ENCODE data around the gene NCAPH2.

The NCAPH2 gene

GRCh38 chr22:50546326-50547262 is 38.6 kb downstream of the NCAPH2 start:
- DNase-seq (ENCODE audit: low spot score) (no peak), FAIRE-seq (no peak)

- no peak for FAIRE-seq
- no peak for DNase-seq (ENCODE audit: low spot score)
Measured at GRCh38 chr22:50547263-50547985, 39.4 kb downstream of the NCAPH2 start.

GRCh38 chr22:50548040-50548920 is 40.3 kb downstream of the NCAPH2 start:
- no peak for DNase-seq (ENCODE audit: low spot score)
- FAIRE-seq, result no peak

- FAIRE-seq, result no peak
- no peak for DNase-seq (ENCODE audit: low spot score)
Measured at GRCh38 chr22:50548921-50549790, 41.1 kb downstream of the NCAPH2 start.

GRCh38 chr22:50550395-50550794 is 42.4 kb downstream of the NCAPH2 start:
- no peak for FAIRE-seq
- DNase-seq (ENCODE audit: low spot score), result no peak

- DNase-seq (ENCODE audit: low spot score) (no peak), FAIRE-seq (no peak)
Measured at GRCh38 chr22:50551160-50551752, 43.2 kb downstream of the NCAPH2 start.

GRCh38 chr22:50553310-50553709 is 45.3 kb downstream of the NCAPH2 start:
- no peak for DNase-seq (ENCODE audit: low spot score)
- FAIRE-seq, result no peak

GRCh38 chr22:50556703-50557102 is 48.7 kb downstream of the NCAPH2 start:
- DNase-seq (ENCODE audit: low spot score) (no peak), FAIRE-seq (no peak)

- FAIRE-seq (no peak), DNase-seq (ENCODE audit: low spot score) (no peak)
Measured at GRCh38 chr22:50560034-50560433, 52.0 kb downstream of the NCAPH2 start.

GRCh38 chr22:50561401-50562358 is 53.7 kb downstream of the NCAPH2 start:
- FAIRE-seq (peak; percentile 82), DNase-seq (ENCODE audit: low spot score) (no peak)

- DNase-seq (ENCODE audit: low spot score) (peak; percentile 98), FAIRE-seq (peak; percentile 97)
Measured at GRCh38 chr22:50562523-50563412, 54.7 kb downstream of the NCAPH2 start, which contains the start of gene SYCE3. Gene SYCE3 (minus strand): TSS chr22:50562919. CDS start chr22:50556405, 6,514 bp downstream.

GRCh38 chr22:50563413-50564160 is 55.6 kb downstream of the NCAPH2 start:
- FAIRE-seq, result no peak
- no peak for DNase-seq (ENCODE audit: low spot score)

- FAIRE-seq, result no peak
- no peak for DNase-seq (ENCODE audit: low spot score)
Measured at GRCh38 chr22:50564289-50564688, 56.3 kb downstream of the NCAPH2 start.

GRCh38 chr22:50567721-50568252 is 59.8 kb downstream of the NCAPH2 start:
- DNase-seq (ENCODE audit: low spot score) (no peak), FAIRE-seq (no peak)

GRCh38 chr22:50568626-50569025 is 60.6 kb downstream of the NCAPH2 start:
- no peak for FAIRE-seq
- DNase-seq (ENCODE audit: low spot score), result no peak

GRCh38 chr22:50569041-50569459 is 61.0 kb downstream of the NCAPH2 start:
- FAIRE-seq (no peak), DNase-seq (ENCODE audit: low spot score) (no peak)
